GM13977 (cell line): ENCODE data around the gene CD68.

ENCODE experiments used
- DNase-seq: peaks from one replicate; pipeline ENCODE4 v3.0.0; 2012; ENCODE audit warnings: low spot score
- CTCF ChIP-seq: IDR thresholded peaks from 2 replicates; pipeline ENCODE4 v1.5.1; 2012; ENCODE audit warnings: mild to moderate bottlenecking, control low read depth; ENCODE audit not compliant: insufficient read depth; ENCODE audit errors: extremely low read depth, missing control alignments
- in situ Hi-C: fragments of 300-500 bp; cut with MboI; formaldehyde crosslinking; loops from one replicate; pipeline ENCODE4 v1.12.0; 2022; ENCODE audit warnings: low sequenced_read_pairs, low pct_unique_long_range_greater_than_20kb, mixed read lengths, inconsistent platforms; ENCODE audit not compliant: unreplicated experiment

Gene CD68

GRCh38 chr17:7559320-7560171, 19.9 kb upstream of the CD68 start:
- in situ Hi-C loops: loop anchor here (5.0 to 25.0 kb wide), 2 partner anchors 42 to 197 kb away; partner anchors contain the start of genes KCTD11 and TMEM95

GRCh38 chr17:7560172-7561027, 19.0 kb upstream of the CD68 start:
- peak; percentile 66 for DNase-seq
- peak; percentile 69 for TF ChIP-seq CTCF
- in situ Hi-C loops: loop anchor here (25.0 kb wide), 1 partner anchor 198 kb away; the partner anchor contains the start of genes KCTD11 and TMEM95

More at GRCh38 chr17:7559320-7560171, 19.9 kb upstream of the CD68 start:
- no peak for TF ChIP-seq CTCF
- DNase-seq: no peak

- in situ Hi-C loops: loop anchor here (25.0 kb wide), 1 partner anchor 199 kb away; the partner anchor contains the start of genes KCTD11 and TMEM95
- peak; percentile 94 for DNase-seq
- peak; percentile 94 for TF ChIP-seq CTCF
These were observed 18.3 kb upstream of the CD68 start for GRCh38 chr17:7561028-7561575.

GRCh38 chr17:7561589-7562207, 17.7 kb upstream of the CD68 start, which contains the start of gene SENP3:
SENP3 (plus strand) TSS chr17:7561919; CDS start chr17:7563077, 1,158 bp downstream.
- in situ Hi-C loops: loop anchor here (25.0 kb wide), 1 partner anchor 199 kb away; the partner anchor contains the start of genes KCTD11 and TMEM95
- DNase-seq: peak; percentile 100
- TF ChIP-seq CTCF: no peak

GRCh38 chr17:7562208-7562605, 17.2 kb upstream of the CD68 start:
- DNase-seq: no peak
- in situ Hi-C loops: loop anchor here (25.0 kb wide), 1 partner anchor 200 kb away; the partner anchor contains the start of genes KCTD11 and TMEM95
- TF ChIP-seq CTCF: no peak
